ENCODE data around the gene ERCC2.
"Not testable (repeated sequence)": the region's sequence is repeated elsewhere in the genome, so short reads cannot be mapped to it uniquely, and the experiment has no call there.

Gene ERCC2

DNA sequence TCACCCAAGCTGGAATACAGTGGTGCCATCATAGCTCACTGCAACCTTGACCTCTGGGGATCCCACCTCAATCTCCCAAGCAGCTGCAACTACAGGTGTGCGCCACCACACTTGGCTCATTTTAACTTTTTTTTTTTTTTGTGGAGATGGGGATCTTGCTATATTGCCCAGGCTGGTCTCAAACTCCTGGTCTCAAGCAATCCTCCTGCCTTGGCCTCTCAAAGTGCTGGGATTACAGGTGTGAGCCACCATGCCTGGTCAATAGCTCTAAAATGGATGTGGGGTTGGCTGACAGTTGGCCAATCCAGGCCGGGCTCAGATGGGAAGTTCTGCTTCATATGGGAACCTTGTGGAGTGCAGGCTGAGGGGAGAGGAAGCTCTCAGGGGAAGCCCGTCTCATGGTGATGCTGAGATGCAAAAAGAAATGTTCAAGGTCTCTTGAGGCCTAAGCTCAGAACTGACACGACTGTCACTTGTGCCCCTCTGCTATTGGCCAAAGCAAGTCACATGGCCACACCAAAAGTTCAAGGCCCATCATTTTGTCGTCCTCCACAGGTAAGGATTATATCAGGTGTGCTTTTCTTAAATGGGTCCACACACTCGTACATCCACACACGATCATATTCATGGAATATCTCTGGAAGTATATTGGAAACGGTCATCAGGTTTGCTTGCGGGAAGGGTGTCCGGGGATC is 36.6 kb downstream of the ERCC2 start:
- DNase-seq (ENCODE audit: low read depth): no peak

DNA sequence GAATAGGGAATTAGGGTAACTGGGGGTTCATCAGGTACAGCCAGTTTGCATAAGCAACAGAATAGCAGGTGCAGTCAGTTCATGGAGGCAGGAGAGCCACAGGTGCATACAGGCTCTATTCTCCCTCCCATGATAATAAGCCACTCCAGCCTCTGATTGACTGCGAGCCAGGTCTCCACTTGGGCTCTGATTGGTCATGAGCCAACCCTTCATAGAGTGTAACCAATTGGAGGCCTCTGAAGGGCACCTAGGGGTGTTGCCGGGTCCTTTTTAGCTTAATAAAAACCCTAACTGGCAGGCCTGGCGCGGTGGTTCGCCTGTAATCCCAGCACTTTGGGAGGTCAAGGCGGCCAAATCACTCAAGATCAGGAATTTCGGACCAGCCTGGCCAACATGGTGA is 39.0 kb downstream of the ERCC2 start:
- no peak for DNase-seq (ENCODE audit: low read depth)

DNA sequence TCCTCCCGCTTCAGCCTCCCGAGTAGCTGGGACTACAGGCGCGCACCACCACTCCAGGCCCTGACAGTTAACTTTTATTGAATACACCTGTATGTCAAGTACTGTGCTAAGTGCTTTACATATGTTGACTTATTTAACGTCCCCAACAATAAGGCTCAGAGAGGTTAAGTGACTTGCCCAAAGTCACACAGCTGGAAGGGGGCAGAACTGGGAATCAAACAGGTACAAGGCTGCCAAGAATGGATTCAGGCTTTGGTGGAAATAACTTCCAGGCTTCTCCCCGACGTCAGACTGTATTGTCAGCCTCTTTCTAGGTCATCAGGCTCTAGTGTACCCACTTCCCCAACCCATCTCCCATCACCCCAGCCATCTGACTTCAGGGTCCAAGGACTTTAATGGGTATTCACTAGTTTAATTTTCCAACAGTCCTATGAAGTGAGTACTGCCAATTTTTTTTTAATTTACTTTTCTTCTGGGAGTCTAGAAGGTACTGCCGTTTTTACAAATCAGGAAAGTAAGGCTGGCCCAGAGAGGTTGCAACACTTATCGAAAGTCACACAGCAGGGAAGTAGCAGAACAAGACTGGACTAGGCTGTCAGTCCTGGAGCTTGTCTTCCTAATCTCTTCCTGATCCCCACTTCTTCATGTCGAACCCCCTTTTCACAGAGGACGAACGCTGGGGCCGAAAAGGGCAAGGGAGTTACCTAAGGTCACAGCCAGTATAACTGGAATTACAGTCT is 42.8 kb downstream of the ERCC2 start:
- no peak for DNase-seq (ENCODE audit: low read depth)

DNA sequence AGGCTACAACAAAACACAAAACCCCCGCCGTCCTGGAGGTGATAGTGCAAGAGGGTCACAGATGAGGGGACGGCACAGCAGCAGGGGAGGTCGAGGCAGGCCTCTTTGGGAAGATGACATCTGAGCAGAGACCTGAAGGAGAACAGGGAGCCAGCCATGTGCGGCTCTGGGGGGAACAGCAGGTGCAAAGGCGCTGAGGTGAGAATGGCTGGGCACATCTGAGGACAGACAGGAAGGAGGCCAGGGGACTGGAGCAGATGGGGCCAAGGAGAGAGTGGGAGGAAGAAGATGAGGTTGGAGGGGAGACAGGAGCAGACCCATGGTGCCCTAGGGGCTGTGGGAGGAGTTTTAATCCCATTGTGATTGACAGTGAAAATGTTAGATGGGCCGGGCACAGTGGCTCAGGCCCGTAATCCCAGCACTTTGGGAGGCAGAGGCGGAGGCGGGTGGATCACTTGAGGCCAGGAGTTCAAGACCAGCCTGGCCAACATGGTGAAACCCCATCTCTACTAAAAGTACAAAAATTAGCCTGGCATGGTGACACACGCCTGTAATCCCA is 45.9 kb downstream of the ERCC2 start:
- DNase-seq (ENCODE audit: low read depth): no peak

DNA sequence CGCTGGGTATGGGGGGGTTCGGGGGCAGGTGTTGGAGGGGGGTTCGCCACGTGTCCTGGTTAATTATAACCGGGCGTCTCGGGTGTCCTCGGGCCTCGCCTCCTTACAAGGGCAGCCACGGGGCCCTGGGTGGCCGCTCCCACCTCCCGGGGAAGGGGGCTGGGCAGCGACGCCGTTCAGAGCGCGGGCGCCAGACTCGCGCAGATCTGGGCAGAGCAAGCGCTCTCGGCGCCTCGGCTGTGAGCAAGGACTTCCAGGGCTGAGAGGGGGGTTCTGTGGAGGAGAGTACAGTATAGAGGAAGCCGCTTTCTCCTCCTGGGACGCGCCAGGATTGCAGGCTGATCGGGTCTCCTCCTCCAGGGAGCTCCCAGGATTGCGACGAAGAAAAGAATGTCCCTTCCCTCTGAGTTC is 46.7 kb downstream of the ERCC2 start:
- no peak for DNase-seq (ENCODE audit: low read depth)

DNA sequence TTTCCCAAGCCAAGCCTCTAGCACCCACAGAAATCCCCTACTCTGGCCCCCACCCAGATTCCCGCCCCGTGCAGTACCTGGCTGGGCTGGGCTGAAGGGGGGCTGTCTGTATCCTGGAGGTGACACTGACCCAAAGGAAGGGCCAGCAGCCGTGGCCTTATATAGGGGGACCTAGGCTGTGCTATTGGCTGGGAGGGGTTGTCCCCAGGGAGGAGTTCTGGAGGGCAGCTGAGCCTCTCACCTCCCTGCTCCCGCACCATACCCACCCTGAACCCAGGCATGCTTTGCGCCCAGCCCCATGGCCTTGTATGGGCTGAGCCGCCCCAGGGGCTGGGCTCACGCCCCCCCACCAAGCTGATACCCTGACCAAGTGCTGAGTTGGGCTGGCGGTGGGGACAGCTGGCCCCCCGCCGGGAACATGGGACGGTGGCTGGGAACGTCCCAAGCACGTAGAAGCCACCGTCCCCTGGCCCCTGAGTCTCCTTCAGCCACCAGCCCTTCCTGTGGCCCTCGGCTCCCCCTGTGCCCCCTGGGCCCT is 47.6 kb downstream of the ERCC2 start, which contains the start of gene CKM:
Gene CKM (minus strand): TSS at position 132 of the 538 bp plus-strand sequence. CDS start 3,162 bp downstream, outside the sequence.
- no peak for DNase-seq (ENCODE audit: low read depth)

DNA sequence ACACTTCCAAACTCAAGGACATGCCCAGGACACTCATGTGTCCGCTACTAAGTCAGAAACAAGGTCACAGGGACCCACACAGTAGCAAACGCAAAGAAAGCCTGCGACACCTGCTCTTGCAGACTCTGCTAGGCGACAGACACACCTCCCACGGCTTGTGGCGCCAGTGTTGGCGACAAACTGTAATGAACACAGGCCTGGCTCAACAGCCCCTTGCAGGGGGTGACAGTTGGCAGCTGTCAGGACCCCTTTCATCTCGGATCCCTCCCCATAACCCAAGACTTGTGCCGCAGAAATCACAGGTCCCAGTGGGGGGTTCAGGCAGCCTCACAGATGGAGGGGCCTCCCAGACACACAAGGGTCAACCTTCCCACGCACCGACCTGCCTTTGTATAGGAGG is 48.1 kb downstream of the ERCC2 start:
- no peak for DNase-seq (ENCODE audit: low read depth)

DNA sequence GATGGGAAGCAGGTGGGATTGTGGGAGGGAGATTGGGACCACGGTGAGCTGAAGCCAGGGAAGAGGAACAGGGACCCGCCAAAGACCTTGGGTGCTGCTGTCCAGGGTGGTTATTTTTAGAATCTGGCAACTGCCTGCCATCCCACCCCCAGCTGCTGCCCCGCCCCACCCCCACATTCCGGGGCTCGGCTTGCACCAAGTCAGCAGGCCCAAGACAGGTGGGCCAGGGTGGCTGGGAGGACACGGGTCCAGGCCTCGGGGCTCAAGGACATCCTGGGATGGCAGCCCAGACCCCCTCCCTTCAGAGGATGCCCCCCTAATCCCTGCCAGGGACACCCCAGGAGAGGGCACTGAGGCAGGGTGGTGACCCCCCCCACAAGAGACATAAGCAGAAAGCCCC is 48.5 kb downstream of the ERCC2 start:
- no peak for DNase-seq (ENCODE audit: low read depth)

DNA sequence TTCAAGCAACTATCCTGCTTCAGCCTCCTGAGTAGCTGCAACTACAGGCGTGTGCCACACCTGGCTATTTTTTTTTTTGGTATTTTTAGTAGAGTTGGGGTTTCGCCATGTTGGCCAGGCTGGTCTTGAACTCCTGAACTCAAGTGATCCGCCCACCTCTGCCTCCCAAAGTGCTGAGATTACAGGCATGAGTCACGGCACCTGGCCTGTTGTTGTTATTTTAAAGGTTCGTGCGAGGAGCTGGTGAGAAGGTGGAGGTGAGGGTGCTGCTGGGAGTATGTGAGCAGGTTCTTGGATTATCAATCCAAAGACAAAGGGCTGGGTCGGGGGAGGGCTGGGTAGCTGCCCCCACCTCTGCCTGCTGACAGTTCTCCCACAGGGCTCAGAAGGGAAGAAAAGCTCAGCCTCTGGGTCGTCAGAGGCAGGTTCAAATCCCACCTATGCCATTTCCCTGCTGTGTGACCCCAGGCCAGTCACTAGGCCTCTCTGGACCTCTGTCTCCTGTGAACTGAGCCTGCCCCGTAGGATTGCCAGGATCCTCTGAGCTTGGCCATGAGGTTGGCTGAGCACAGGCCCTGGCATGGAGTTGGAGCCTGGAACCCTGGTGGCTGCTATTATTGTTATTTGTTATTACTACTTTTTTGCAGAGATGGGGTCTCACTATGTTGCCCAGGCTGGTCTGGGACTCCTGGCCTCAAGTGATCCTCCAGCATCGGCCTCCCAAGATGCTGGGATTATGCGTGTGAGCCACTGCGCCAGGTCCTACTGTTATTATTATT is 49.2 kb downstream of the ERCC2 start:
- no peak for DNase-seq (ENCODE audit: low read depth)

DNA sequence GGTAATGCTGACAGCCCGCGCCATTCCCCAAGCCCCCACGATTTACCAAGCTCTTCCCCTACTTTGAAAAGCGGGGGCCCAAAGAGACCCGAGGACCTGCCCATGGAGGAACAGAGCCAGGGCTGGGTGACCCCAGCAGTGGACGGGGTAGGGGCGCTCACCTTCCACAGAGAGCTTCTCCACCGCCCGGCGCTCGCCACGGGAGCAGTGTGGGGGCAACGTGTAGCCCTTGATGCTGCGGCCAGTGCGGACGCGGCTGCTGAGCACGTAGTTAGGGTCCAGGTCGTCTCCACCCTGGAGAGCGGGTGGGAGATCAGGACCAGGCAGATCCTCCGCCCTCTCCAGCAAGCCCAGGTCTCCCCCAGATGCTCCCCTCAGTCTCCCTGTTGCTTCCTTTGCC is 55.1 kb downstream of the ERCC2 start:
- no peak for DNase-seq (ENCODE audit: low read depth)

DNA sequence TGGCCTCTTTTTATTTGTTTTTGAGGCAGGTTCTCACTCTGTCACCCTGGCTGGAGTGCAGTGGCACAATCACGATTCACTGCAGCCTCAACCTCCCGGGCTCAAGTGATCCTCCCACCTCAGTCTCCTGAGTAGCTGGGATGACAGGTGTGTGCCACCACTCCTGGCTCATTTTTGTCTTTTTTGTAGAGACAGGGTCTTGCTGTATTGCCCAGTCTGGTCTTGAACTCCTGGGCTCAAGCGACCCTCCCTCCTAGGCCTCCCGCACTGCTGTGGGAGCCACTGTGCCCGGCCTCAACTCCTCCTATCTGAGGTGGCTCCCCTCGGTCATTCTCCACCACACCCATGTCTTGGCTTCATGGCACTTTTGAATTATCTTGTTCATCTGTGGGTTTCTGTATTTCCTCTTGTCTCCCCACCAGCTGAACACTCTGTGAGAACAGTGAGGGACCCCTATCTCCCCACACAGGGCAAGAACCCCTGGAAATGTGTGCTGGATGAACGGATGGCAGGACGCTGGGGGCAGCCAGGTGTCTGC is 55.6 kb downstream of the ERCC2 start:
- no peak for DNase-seq (ENCODE audit: low read depth)

DNA sequence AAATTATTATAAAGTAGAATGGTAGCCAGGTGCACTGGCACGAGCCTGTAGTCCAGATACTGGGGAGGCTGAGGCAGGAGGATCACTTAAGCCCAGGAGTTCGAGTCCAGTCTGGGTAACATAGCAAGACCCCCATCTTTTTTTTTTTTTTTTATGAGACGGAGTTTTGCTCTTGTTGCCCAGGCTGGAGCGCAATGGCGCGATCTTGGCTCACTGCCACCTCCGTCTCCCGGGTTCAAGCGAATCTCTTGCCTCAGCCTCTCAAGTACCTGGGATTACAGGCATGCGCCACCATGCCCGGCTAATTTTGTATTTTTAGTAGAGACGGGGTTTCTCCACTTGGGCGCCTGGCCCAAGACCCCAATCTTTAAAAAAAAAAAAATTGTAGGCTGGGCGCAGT is 58.1 kb downstream of the ERCC2 start:
- DNase-seq (ENCODE audit: low read depth): not testable (repeated sequence)

DNA sequence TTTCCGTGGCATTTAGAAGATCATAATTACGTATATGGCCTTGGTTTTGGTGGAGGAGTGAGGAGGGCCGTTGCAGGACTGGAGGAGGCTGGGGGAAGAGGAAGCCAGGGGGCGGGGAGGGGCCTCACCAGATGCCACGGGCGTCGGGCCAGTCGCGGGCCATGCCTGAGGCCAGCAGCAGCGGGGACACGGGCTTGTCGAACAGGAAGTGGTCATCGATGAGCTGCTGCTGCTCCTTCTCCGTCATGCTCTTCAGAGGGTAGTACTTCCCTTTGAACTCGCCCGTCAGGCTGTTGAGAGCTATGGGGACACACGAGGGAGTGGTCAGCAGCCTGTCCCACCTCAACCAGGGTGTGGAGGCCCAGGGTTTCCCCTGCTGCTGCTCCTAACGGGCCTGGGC is 58.8 kb downstream of the ERCC2 start:
- DNase-seq (ENCODE audit: low read depth): no peak

DNA sequence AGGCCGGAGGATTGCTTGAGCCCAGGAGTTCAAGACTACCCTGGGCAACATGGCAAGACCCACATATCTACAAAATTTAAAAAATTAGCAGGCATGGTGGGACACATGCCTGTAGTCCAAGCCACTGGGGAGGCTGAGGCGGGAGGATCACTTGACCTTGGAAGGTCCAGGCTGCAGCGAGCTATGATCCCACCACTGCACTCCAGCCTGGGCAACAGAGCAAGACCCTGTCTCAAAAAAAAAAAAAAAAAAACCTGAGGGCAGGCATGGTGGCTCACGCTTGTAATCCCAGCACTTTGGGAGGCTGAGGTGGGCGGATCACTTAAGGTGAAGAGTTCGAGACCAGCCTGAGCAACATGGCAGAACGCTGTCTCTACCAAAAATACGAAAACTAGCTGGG is 61.1 kb downstream of the ERCC2 start:
- DNase-seq (ENCODE audit: low read depth): not testable (repeated sequence)

DNA sequence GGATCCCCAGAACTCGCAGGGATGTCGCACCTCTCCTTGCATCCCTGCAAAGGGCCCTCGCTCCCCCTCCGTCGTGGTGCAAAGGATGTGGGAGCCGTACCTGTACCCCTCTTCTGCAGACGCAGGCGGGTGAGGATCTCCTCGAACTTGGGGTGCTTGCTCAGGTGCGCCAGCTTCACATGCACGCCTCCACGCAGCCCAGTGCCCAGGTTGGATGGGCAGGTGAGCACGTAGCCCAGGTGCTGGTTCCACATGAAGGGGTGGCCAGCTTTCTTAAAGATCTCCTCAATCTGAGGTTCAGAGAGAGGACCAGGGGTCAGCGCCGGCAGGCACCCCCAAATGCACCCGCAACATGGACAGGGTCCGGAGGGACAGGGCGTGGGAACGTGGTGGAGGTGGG is 63.0 kb downstream of the ERCC2 start:
- no peak for DNase-seq (ENCODE audit: low read depth)

DNA sequence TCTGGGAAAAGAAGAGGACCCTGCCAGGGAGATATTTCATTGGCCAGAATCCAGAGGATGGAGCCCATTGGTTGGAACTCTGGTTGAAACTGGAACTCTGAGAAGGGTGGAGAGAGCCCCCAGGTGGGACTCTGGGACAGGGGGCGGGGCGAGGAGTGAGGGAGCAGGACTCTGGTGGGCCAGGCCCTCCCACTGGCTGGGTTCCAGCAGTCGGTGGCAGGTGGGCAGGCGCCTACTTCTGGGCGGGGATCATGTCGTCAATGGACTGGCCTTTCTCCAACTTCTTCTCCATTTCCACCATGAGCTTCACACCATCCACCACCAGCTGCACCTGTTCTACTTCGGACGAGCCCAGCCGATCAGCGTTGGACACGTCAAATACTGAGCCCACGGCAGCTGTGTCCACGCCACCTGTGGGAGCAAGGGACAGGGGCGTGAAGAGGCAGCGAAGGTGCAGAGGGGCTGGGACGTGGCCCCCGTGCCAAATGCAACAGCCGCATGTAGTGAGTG is 63.8 kb downstream of the ERCC2 start:
- DNase-seq (ENCODE audit: low read depth): no peak

DNA sequence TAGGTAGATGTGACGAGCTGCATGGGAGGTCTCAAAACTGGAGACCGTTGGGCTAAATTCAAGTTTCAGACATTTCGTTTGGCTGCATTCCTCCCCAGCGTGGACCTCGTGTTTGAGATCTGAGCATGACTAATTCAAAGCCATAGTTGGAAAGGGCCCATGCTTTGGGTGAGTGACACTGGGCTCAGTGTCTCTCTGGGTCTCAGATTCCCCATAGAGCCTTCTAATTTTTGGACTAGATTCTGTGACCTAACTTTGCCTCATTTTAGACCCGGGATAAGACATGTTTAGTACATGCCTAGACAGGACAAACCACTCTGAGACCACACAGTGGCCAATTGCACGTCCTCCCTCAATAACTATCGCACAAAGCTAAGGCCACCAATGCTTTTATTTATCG is 64.3 kb downstream of the ERCC2 start:
- DNase-seq (ENCODE audit: low read depth): no peak

DNA sequence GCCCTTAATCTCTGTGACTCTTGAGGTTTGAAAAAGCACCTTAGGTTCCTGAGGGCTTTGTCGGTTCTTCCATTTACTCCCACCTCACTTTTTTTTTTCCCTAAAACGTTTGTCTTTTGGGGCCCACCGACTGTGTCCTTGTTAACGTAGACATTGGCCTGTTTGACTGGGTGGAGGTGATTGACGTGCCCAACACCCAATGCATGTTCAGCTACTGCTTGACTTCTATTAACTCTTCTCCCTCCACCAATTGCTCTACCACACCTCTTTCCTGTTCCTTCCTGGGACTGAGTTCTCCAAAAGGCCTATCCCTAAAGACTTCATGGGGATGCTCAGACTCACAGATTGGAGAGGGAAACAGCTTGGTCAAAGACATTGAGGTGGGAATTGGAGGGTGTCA is 65.0 kb downstream of the ERCC2 start:
- DNase-seq (ENCODE audit: low read depth): no peak

DNA sequence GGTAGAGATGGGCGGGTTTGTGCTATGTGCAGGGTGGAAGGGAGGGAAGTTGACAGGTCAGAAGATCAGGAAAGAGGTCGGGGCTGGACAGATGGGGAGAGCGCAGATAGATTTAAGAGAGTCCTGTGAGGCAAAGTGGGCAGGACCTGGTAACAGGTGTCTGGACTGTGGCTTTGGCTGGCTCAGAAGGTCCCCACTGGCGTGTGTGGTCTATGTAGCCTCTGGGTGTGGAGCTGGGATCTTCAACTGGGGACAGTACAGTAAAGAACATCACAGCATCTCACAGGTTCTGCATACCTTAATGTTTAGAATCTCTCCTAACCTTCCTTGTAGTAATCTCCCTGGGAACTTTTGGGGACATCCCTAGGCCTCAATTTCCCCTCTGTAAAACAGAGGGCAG is 65.4 kb downstream of the ERCC2 start:
- DNase-seq (ENCODE audit: low read depth): no peak

DNA sequence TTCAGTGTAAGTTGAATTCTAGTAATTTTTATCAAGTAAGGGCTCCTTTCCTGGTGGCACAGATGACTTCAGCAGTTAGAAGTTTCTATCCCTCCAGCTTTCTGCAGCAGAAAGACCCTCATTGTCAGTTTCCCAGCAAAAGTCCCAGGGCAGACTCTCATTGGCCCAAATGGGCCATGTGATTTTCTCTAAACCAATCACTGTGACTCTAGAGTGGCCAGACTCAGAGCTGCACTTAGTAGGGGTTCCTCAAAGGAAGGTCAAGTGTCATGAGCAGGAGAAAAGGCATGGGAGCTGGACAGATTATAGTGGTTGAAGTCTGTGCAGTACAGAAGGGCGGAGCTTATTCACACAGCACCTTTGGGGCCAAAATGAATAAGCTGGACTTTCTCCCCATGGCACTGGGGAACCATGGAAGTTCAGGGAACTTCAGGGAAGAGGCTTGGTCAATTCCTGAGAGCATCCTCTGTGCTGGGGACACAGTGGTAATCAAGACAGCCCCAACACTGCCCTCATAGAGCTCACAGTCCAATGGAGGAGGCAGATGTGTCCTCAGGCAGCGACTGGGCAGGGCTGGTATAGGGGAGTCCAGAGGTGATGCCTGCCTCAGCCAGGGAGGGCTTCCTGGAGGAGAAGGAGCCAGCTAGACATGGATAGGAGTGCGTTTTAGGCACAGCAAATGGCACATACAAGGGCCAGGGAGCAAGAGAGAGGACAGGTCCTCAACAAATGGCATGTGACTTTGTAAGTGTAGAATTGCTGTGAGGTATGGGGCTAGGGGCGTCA is 66.0 kb downstream of the ERCC2 start:
- no peak for DNase-seq (ENCODE audit: low read depth)
